ENCODE data around the gene B9D1.

The B9D1 gene

DNA sequence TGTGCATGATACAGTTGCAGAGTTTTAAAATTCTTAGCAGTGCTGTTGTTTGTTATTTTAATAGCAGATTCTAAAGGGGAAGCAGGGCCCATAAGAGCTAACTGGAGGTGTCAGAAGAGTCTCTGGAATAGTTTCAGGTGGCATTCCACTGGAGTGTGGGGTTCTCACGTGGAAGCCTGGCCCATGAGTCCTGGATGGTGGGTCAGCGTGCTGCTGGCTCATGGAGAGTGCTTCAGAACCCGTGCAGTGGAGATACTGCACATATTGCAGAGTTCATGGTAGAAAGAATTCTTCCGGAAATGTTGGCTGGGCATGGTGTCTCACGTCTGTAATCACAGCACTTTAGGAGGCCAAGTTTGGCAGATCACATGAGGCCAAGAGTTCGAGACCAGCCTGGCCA is 43.9 kb downstream of the B9D1 start:
- TF ChIP-seq, protein P1, sequence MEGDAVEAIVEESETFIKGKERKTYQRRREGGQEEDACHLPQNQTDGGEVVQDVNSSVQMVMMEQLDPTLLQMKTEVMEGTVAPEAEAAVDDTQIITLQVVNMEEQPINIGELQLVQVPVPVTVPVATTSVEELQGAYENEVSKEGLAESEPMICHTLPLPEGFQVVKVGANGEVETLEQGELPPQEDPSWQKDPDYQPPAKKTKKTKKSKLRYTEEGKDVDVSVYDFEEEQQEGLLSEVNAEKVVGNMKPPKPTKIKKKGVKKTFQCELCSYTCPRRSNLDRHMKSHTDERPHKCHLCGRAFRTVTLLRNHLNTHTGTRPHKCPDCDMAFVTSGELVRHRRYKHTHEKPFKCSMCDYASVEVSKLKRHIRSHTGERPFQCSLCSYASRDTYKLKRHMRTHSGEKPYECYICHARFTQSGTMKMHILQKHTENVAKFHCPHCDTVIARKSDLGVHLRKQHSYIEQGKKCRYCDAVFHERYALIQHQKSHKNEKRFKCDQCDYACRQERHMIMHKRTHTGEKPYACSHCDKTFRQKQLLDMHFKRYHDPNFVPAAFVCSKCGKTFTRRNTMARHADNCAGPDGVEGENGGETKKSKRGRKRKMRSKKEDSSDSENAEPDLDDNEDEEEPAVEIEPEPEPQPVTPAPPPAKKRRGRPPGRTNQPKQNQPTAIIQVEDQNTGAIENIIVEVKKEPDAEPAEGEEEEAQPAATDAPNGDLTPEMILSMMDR (IDR thresholded peaks at IDR 0.05; ENCODE audit: low read depth, low read length), result no peak
- Histone ChIP-seq H3K27ac (no peak overlapping the region), H3K36me3 (no peaks in the 10 kb centered on the region; the same call in 1 of the 2 replicates), H3K4me3 (ENCODE audit: low read depth, low read length) (no peak overlapping the region), H3K9me3 (ENCODE audit: severe bottlenecking) (no peaks in the 10 kb centered on the region), H3K27me3 (ENCODE audit: insufficient read depth, low read depth, severe bottlenecking) (no peaks in the 10 kb centered on the region)
- DNase-seq, result no peak

DNA sequence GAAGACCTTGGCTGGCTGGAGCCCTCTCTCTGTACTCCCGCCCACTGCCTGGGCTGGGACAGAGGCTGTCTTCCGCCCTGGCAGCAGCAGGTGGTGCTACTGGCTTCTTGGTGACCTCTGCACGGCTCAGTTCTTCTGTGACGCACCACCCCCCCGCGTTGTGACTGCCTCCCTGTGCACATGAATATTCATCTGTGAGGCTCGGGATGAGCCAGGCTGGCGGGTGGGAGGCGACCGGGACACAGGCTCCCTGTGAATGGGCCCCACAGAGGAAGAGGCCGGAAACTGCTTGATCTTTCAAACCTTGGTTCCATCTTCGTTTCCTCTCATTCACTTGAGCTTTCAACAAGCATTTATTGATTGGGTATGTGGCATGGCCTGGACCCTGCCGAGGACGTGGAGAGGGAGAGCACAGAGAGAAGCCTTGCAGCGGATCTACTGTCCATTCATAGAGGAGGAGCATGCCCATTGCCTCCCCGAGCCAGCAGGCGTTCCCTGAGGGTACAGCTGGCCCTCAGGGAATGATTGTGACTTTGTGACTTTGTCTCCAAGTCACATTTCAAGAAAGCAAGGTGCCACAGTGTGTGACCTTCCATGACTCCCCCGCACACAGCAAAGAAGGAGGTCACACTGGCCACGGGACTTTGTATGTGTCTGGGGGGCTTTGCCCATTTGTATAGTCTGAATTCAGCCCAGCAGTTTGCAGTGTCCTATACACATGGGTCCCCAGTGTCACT is 45.0 kb downstream of the B9D1 start:
- TF ChIP-seq, protein P1 (IDR thresholded peaks at IDR 0.05; ENCODE audit: low read depth, low read length), result peak; percentile 76
- H3K36me3 ChIP-seq, result peaks cover 7% of the 10 kb centered on the region; the same call in 1 of the 2 replicates
- H3K9me3 ChIP-seq (ENCODE audit: severe bottlenecking), result no peaks in the 10 kb centered on the region
- H3K4me3 ChIP-seq (ENCODE audit: low read depth, low read length), result peak overlapping the region; percentile 24
- peak overlapping the region; percentile 75 for H3K27ac ChIP-seq
- DNase-seq, result peak; percentile 98
- H3K27me3 ChIP-seq (ENCODE audit: insufficient read depth, low read depth, severe bottlenecking), result no peaks in the 10 kb centered on the region

DNA sequence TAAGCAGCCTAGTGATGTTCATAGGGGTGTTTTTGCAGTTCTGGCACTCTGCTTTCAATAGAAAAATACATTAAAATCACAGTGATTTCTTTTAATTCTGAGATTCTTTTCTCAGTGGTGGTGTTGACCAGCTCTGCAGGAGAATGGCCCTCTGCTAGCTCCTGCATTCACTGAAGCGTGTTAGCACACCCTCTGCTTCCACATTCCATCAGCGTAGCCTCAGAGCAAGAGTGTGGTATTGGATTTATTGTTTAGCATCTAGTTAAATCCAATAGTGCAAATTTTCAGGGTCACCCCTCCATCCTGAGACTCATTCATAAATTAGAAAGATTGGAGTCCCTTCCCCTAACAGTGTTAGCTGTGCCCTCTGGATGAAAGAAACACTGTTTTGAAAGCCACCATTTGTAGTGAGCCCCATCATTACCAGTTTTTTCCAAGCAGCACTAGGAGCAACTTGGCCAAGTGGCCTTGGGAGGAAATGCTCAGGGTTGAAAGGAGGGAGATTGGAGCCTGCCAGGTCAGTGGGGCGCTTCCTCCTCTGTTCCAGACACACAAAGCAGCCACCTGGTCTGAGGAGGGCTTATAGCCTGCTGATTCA is 45.7 kb downstream of the B9D1 start:
- Histone ChIP-seq H3K9me3 (ENCODE audit: severe bottlenecking) (no peaks in the 10 kb centered on the region), H3K36me3 (peaks cover 12% of the 10 kb centered on the region; the same call in 1 of the 2 replicates), H3K27ac (peak overlapping the region; percentile 75), H3K27me3 (ENCODE audit: insufficient read depth, low read depth, severe bottlenecking) (no peaks in the 10 kb centered on the region), H3K4me3 (ENCODE audit: low read depth, low read length) (no peak overlapping the region)
- DNase-seq, result no peak
- TF ChIP-seq, protein P1 (IDR thresholded peaks at IDR 0.05; ENCODE audit: low read depth, low read length), result no peak

DNA sequence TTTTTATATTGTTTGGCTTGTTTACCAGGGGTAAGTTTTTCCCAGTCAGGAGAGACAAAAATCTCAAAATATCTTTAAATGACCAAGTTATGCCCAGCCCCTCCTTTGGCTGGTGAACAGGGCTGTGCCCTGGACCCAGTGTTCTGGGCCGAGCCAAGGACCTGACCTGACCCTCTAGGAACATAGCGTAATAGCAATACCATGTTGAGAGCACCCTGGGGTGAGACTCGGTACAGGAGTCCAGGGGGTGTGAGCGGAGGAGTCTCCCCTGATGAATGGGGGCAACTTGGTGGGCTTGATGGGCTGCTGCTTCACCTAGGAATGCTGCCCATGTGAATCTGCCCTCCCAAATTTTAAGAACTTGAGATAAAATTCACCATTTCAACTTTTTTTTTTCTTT is 47.4 kb downstream of the B9D1 start:
- H3K27me3 ChIP-seq (ENCODE audit: insufficient read depth, low read depth, severe bottlenecking), result no peaks in the 10 kb centered on the region
- TF ChIP-seq, protein P1 (IDR thresholded peaks at IDR 0.05; ENCODE audit: low read depth, low read length), result no peak

DNA sequence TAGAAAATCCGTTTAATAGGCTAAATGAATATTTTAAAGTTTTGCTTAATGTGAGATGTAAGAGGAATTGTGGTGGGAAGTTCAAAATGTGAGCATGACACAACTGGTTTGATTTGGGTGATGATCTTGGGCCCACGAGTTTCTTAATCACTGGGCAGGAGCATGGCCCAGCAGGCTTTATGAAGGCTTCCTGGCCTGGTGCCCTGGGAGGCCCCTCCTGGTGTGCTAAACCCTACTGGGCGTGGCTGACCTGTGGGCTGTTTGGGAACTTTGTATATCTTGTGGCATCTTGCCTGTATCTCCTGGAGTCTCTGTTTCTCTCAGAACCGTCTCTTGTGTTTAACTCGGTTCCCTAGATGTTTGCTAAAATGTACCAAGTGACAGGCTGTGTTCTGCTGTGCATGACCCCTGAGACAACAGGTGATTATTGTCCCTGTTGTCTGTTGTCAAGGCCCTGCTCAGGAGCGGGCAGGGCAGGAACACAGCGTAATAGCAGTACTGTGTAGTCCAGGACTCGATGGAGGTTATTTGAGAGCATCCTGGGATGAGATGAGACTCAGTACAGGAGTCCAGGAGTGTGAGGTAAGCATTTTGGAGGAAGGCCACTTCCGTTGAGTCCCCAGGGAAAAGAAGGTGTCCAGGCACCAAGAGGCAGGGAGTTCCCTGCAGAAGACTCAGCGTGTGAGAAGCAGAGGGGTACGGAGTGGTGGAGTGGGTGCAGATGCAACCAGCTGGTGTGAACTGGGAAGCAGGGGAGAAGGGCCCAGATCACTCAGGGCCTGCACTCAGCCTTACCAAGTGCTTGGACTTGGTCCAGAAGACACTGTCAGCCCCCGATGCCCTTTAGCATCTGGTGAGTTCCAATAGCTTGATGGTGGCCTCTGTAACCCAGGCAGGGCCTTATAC is 48.5 kb downstream of the B9D1 start:
- TF ChIP-seq, protein P1 (IDR thresholded peaks at IDR 0.05; ENCODE audit: low read depth, low read length), result no peak
- Histone ChIP-seq H3K9me3 (ENCODE audit: severe bottlenecking) (no peaks in the 10 kb centered on the region), H3K27me3 (ENCODE audit: insufficient read depth, low read depth, severe bottlenecking) (no peaks in the 10 kb centered on the region), H3K27ac (no peak overlapping the region), H3K4me3 (ENCODE audit: low read depth, low read length) (no peak overlapping the region), H3K36me3 (peaks cover 14% of the 10 kb centered on the region; the same call in 1 of the 2 replicates)
- DNase-seq, result no peak

More for the DNA sequence above, 47.4 kb downstream of the B9D1 start:
- Histone ChIP-seq H3K4me3 (ENCODE audit: low read depth, low read length) (no peak overlapping the region), H3K9me3 (ENCODE audit: severe bottlenecking) (no peaks in the 10 kb centered on the region), H3K36me3 (peaks cover 14% of the 10 kb centered on the region; the same call in 1 of the 2 replicates), H3K27ac (no peak overlapping the region)
- no peak for DNase-seq
